Femur (tissue), 1 donor: ENCODE results near the gene PARD6G.

Experiments used
- DNase-seq: peaks from one replicate; pipeline ENCODE4 v3.0.0-alpha.2; 2017

Gene PARD6G

DNA sequence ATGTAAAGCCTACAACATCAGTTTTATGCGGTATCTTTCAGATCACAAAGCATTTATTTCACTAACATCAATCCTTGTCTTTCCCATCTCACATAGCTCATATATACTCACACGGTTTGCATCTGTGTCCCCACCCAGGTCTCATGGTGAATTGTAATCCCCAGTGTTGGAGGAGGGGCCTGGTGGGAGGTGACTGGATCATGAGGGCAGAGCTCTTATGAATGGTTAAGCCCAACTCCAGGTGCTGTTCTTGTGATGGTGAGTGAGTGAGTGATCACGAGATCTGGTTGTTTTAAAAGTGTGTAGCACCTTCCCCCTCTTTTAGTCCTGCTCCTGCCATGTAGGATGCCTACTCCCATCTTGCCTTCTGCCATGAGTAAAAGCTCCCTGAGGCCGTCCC, 42.0 kb downstream of the PARD6G start:
- DNase-seq = no peak

DNA sequence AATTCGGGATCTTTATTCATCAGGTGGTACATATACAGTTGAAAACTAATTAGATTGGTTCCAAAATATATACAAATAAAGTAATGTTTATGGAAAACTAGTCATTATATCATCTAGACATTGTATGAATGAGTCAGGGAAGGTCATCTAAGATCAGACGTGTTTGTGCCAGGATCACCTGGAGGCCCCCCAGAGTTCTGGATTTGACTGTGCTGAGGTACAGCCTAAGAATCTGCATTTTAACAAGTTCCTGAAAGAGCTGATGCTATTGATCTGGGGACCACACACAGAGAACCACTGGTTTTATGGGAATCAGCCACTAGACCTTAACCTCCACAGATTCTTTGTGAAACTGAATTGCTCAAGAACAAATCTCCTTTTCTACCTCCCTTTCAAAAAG, 43.2 kb downstream of the PARD6G start:
- no peak for DNase-seq

DNA sequence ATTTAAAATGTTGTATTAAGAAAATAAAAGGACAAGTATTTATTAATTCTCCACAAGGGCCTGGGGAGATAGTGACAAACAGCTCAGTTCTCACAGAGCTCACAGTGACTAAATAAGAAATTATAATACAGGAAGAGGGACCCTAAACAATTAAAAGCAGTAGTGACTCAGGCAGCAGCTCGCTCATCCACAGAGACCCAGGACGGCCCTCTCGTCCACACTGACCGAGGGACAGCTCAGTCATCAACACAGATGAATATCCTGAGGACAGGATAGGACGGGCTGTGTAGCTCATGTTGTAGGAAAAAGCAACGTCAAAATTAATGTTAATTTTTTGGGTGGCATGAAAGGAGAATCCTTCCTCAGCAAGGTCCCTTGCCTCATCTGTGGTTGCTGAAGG, 44.1 kb downstream of the PARD6G start:
- no peak for DNase-seq

DNA sequence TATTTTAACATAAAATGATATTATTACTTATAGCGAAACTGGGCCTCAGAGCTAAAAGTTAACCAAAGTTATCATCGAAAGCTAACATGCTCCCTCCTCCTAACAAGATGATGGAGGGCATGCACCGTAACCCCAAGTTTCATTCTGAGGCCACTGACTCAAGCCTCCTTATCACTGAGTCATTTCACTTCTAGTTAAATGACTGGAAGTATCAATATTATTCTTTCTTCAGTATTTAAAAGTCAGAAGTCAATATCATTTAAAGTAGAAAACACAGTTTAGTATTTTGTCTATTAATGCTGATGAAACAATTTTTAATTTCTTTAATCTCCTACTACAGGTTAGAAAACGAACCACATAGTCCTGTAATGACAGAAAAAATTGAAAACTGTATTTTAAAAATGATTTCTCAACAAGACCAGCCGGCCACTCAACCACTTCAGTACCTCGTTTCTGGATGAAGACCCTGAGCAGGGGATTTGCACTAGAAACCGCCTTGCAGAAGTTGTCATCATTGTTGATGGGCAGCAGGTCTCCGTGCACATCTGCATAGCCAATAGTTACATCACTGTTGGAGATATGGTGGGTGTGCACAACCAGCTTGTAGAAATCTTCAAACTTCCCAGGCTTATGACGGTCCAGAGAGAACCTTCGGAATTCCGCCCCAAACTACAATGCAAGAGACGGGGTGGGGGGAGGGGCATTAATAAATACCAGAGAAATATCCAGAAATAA, 44.9 kb downstream of the PARD6G start:
- no peak for DNase-seq

DNA sequence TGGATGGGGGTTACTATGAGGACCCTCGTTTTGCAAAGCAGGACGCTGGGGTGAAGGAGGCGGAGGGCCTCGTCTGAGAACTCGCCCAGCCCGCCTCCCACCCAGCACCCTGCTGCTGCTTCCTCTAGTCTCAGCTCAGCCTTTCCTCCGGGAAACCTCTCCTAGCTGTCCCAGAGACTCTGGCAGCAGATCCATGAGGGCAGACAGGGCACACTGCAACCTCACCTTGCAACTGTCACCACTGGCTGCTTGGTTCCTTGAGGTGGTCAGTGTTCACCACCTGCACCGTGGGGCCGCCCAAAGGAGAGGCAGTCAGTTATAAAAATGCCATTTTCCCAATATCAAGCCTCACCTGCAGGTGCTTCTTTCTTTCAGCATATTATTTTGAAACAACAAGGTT, 45.6 kb downstream of the PARD6G start:
- no peak for DNase-seq

DNA sequence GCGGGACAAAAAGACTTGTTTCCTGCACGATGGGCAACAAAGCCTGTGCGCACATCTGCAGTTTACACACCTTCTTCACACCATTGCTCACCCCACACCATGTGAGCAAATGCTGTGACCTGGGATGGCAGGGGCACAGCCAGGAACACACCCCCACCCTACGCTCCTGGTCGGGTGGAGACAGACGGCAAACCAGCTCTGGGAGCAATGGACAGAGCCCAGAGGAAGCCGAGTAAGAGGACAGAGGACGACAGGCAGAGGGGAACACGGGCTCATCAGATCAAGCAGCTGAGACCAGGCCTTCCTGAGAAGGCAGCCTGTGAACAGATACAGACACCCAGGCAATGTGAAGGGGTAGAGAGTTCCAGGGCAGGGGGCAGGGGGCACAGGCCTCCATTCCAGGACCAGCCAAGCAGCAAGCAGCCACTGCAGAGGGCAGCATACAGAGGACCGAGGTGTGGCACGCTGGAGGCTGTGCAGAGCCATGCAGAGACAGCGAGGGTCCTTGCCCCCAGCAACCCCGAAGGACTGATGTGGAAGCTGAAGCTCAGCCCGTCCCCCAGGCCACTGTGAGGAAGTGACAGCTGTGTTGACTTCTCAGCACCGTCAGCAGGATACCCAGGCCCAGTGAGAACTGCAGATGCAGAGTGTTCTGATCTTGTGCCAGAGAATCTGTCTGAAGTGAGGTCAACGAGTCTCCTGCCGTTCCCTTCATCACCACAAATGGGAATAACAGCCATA, 46.2 kb downstream of the PARD6G start:
- DNase-seq = no peak

DNA sequence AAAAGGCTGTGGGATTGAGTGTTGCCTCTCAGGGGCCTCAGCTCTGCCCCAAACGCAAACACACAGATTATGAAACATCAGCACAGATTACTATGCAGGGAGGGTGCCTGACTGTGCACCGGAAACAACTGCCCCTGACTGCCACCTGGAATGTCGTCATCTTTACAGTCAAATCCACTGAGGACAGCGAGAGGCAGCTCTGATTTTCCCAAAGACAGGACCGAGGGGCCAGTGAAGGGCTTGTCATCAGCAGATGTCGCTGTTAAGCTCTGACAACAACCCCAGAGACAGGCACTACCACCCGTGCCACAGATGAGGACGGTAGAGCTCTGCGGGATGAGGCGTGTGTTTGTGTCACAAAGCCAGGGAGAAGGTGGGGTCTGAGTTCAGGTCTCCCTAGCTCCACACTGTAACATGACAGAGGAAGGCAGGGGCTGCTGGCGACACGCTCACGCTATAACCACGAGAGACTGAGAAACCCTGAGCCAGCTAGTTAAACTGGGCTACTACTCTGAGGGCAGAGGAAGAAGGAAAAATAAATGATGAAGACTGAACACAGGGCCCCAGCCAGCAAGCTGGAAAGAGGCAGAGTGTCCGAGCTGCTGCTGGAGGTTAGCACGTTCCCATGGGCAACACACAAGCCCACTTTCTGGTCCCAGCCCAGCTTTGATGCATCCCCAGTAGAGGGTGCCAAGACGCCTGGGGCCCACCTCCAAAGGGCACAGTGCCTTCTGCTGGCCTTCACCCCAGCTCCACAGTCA, 47.0 kb downstream of the PARD6G start:
- DNase-seq = no peak

DNA sequence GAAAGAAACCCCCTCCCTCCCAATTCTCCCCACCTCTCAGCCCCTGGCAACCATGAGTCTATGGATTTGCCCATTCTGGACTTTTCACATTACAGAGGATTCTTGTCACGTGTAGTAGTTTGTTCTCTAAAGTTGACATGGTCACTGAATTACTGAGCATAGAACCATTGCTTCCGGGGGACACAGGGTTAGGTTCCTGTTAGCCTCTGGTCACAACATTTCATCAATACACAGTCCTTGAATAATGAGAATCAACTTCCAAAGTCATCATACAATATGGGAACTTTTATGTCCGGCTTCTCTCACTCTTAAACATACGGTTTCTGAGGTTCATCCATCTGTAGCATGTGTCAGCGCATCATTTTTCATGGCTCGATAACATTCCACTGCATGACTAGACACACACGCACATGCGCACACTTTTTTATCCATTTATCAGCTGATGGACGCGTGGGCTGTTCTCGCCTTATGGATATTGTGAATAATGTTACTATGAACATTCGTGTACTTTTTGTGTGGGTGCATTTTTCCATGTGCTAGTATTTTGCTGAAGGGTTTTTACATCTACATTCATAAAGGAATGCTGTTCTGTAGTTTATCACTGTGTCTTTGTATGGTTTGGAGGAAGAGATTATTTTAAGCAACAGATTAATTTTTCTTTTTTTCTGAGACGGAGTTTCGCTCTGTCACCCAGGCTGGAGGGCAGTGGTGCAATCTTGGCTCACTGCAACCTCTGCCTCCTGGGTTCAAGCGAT, 48.1 kb downstream of the PARD6G start:
- DNase-seq = no peak

DNA sequence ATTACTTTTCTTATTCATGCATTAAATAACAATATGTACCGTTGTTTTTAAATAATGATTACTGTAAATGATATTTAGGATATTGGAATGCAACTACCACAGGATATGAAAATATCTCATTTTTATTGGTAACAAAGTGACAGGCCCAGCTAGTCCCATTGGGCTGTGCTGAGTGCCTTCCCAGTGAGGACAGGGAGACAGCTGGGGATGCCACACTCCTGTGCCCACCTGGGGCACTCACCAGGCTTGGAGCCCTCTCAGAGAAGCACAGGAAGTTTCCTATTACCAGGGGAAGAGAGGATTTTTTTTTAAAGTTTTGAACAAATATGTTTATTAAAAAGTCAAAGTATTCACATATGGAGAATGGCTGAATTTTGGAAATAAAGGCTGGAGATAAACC, 48.9 kb downstream of the PARD6G start:
- no peak for DNase-seq

DNA sequence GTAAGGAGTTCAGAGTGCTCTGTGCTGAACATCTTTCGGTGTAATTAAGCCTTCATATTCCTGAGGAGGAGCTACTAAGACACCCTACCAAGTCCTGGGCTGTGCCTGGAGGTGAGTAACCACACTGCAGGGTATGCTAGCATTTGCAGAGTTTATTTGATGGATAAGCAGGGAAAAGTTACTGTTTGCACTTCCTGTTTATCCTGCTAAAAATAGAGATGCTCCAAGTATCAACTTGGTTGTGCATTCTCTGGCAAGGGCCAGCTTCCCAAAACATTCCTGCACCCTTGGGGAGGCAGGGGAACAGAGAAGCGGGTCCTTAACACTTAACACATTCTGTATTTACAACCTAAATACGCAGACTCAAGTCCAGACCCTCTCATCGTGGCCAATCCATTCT, 49.8 kb downstream of the PARD6G start:
- no peak for DNase-seq

DNA sequence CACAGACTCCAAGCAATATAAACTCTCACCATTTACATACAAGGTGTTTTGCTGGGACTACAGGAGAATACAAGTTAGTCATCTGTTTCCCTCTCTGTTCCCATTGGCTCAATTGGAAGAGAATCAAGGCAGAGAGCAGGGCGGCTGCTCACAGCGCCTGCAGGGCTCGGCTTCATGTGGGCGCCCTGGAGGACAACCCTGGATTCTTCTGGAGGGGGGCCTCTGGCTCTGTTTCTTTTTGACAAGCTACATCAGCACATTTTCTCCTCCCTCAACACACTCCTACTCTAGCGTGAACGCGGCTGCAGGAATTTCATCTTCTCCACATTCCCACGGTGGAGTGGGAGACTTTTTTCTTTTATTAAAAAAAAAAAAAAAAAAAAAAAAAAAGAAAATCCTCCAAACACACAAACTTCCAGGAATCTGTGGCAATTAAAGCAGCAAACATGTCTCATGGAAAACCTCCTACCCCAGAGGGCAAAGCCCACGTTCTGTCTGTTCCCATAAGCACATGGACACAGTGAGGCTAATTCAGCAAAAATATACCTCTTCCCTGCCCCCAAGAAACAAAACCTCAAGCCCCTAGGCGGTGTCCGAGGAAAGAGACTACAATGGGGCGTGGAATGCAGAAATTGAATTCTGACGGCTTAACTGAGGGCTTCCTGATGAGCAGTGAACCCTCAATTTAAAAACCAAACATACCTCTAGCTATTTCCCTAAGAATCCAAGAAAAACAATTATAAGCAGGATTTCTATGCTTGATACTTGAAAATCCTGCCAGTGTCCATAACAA, 50.6 kb downstream of the PARD6G start:
- peak; percentile 64 for DNase-seq

DNA sequence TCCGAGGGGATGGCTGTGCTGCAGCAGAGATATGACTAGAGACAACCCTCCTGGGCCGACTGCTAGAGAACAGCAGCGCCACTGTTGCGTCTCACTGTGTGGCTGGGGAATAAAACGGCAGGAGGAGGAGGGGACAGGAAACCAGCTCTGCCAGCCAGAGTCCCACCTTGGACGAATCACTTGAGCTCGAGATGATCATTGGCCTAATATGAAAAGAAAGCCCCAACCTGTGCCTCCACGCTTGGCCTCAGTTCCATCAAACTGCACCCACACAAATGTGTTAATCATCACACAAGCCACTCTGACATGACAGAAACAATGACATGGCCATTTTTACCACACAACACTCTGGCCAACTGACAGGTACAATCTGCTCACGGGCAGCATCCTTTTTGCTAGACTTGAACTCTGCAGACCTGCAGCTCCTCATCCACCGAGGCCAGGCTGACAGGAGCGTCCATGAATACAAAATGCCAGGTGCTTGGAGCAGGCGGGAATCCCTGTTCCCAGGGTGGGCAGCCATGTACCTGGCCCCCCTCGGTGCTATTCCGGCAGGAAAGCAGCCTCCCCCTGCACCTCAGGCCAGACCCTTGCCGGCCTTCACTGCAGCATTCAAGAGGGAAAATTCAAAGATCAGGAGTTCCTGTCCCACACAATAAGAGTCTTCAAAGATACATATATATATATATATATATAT, 52.3 kb downstream of the PARD6G start:
- no peak for DNase-seq

DNA sequence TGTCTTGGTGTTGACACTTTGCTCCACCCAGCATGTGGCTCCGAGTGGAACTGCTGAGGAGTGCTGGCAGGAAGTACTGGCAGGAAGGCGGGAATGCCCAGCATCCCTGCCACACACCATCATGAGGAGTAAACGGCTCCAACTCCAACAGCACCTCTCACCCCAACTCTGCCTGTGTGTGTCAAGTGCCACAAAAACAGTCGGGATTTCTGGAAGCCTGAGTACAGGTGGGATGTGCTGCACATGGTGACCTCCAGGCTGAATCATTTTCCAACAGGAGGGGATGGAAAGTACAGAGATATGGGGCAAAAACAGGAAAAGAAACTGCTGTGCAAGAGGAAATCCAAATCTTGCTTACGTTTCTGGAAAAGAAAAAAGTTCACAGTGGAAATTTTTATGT, 53.6 kb downstream of the PARD6G start:
- DNase-seq = no peak

DNA sequence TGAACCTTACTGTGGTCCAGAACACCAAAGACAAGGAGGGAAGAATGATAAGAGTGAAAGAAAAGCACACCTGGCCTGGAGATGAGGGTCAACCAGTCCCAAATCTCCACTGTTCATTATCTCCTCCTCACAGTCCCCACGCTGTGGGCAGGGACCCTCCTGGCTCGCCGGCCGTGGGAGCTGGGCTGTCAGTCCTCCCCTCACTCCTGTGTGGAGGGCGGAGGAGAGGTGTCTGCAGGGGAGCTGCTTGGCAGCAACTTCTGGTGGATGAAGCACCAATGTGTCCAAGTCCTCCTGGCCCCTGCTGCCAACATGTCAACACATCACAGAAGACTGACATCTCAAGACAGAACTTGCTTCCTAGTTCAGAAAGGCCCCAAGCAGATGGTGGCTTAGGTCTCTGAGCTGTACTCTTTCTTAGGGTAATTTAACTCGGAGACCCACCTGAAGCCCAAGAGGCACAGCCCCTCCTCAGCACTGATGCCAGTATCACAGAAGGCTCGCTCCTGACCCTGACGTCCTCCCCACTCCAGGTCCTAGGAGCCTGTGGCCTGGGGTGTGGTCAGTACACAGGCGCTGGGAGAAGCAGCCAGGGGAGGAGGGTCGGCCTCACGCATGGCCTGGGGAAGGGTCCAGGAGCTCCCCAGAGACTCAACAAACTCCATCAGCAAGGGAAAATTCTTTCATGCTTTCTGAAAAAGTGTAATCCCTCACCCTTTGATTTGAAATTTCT, 54.5 kb downstream of the PARD6G start:
- DNase-seq = no peak

DNA sequence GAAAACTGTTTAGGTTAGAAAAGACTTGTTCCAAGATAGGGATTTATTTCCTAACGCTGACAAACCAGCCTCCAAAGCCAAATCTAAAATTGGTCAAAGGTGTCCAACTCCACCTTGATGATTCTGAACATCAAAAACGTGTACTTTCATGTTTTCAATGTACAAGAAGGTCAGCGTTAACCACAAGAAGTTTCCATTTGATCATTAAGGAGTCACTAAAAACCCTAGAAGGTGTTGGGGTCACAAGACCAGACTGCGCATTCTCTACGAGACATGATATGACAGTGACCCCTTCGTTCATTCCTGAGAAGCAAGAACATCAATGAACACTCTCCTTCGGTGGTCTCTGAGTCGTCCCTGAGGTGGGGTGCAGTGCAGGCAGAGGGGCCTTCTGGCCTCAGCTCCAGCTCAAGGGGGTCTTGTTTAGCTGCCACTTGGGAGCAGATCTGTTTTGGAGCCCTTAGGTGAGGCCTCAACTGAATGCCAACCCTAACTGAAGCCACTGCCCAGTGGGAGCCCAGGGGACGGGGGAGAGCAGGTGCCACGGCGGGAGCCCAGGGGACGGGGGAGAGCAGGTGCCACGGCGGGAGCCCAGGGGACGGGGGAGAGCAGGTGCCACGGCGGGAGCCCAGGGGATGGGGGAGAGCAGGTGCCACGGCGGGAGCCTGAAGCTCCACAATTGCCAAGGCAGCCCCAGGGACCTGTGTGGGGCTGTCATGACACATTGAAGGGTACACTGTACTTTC, 55.2 kb downstream of the PARD6G start:
- DNase-seq = no peak

DNA sequence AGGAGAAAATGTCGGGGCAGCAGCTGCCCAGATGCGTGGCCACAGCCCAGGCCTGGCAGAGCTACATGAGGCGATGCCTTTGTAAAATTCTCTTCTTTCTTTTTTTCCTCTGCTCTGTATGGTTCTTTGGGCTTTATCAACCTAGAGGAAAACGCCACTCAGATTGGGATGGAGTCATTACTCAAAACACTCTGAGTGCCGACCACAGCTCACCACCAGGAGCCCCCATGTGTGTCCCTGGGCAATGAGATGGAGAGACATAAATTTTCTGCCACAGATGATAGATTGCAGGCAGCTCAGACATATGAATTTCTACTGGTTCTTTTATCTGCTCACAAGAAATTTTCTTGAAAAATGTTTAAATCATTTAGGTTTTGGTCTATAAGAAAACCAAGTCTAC, 56.0 kb downstream of the PARD6G start:
- DNase-seq = no peak

DNA sequence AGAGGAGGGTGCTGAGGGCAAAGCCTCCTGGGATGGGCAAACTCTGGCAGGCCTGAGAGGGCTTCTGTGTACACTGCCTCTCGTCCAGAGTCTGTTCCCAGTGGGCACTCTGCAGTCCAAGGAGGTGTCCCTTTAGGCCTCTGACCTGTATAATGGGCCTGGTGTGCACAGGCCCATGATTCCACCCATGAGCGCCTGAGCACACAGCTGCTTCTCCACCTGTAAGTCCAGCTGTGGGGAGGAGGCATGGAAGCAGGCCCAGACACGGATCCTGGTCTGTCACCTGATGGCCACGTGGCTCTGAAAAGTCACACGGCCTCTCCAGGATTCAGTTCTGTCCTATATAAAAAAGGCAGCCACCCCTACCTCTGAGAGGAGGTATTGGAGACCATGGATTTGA, 57.0 kb downstream of the PARD6G start:
- no peak for DNase-seq

DNA sequence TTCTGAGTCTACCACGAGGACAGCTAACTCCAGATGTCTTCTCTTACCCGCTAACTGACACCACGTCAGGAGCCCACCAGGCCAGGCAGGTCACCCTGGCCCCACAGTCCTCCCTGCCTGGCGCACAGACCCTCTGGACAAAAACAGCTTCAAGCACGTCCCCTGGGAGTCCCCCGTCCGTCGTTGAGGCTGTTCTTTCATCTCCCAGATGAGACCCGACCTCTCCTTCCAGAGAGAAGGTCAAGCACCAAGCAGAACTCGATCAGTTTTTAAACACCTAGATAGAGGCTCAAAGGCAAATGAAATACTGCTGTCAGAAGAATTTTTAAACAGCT, 57.8 kb downstream of the PARD6G start:
- DNase-seq = no peak

DNA sequence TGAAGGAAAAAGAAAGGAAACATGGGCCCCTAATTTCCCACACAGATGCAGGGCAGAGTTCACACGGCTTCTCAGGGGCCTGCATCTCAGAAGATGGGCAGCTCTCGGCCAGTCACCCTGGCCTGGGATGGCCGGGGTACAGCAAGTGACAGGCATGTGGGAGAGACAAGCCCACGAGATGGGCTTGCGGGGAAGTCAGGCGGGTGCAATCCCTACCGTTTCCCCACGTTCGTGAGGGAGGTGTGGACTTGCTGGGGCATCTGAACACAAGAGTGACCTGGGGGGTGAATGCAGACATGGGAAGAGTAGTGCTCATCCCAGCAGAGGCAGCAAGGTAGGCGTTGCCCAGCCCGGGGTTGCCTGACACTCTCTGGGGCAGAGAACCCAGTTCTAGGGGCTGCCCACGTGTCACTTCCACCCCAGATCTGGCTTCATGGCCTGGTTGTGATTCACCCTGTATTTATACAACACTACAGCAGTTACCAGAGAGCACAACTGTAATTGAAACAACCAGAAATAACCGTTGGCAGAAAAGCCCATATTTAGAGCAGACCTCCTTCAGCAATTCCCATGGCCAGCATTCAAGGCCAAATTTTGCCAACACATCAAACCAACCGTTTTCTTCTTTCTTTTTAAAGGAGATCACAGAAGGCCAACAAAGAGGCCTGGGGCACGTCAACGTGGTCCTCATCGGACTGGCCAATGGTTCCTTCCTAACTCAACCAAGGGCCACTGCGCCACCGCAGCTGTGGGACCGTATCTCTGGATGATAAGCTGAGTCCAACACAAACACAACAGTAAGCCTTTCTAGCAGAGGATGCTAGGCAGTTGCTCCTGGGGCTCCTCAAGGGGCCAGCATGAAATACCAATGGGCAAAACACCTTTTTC, 58.4 kb downstream of the PARD6G start:
- peak; percentile 57 for DNase-seq
